Esophagus muscularis mucosa (tissue), 4 donors: Measurements from ENCODE around the gene ADAMTS10. TPM values are rescaled to one million over a fixed set of nuclear protein-coding genes. Genes with fewer than 3 reads are reported as not detected.

ENCODE experiments used
- DNase-seq: peaks from one replicate; pipeline ENCODE4 v3.0.0-alpha.2; 2017; ENCODE audit errors: extremely low spot score
- H3K27ac ChIP-seq, 4 donors: fragments of 200-600 bp; sonication (generic); replicated peaks in 1 of 4; 1 replicate in 3 of 4; 2 replicates in 1 of 4; pipeline ENCODE4 v1.5.1; 2016 to 2019; ENCODE audit warnings: mild to moderate bottlenecking in 1 of 4
- H3K27me3 ChIP-seq, 4 donors: fragments of 200-600 bp; sonication (generic); one replicate each; pipeline versions ENCODE4 v1.5.1 to v1.6.0; 2016 to 2019
- H3K36me3 ChIP-seq, 4 donors: fragments of 200-600 bp; sonication (generic); one replicate each; pipeline ENCODE4 v1.5.1; 2016 to 2019
- H3K4me1 ChIP-seq, 4 donors: fragments of 200-600 bp; sonication (generic); one replicate each; pipeline ENCODE4 v1.5.1; 2016 to 2019
- H3K4me3 ChIP-seq, 4 donors: fragments of 200-600 bp; sonication (generic); 1 replicate in 2 of 4; 2 replicates in 2 of 4; pipeline ENCODE4 v1.5.1; 2016 to 2019; ENCODE audit warnings: mild to moderate bottlenecking in 4 of 4, moderate library complexity in 1 of 4
- H3K9me3 ChIP-seq, 4 donors: fragments of 200-600 bp; sonication (generic); 1 replicate in 3 of 4; 2 replicates in 1 of 4; pipeline ENCODE4 v1.5.1; 2016 to 2019
- EP300 ChIP-seq: sonication (generic); formaldehyde crosslinking; IDR thresholded peaks from one replicate; pipeline ENCODE4 v1.6.1; 2017; ENCODE audit warnings: antibody characterized with exemption
- POLR2A ChIP-seq: fragments of 450-650 bp; IDR thresholded peaks from one replicate; pipeline ENCODE4 v1.6.1; 2017; ENCODE audit warnings: antibody characterized with exemption, moderate library complexity, mild to moderate bottlenecking, low read depth
- POLR2AphosphoS5 ChIP-seq, 2 donors: sonication (generic); formaldehyde crosslinking; IDR thresholded peaks; one replicate each; pipeline ENCODE4 v1.6.1; 2017; ENCODE audit warnings: antibody characterized with exemption in 2 of 2
- WGBS: methylation state at CpG from one replicate; pipeline ENCODE4 v1.1.5; 2018; 5-methylcytosine and 5-hydroxymethylcytosine counted together
- intact Hi-C: fragments of 100-400 bp; cut with DNase I; formaldehyde crosslinking; loops from one replicate; pipeline ENCODE4 v1.15.1; 2023
- total RNA-seq, 4 donors: library from RNA; depleted of rRNA; stranded (reverse); fragments of >200 nt; gene quantifications; one replicate each; pipeline versions ENCODE4 v1.1.0 to v1.2.1, GENCODE V29; 2016
- TF ChIP-seq, protein P1 (sequence below), 3 experiments: fragments of 200-600 bp in 2 of 3; fragments of 450-650 bp in 1 of 3; sonication (generic) in 2 of 3; IDR thresholded peaks; one replicate each; pipeline ENCODE4 v1.5.1; 2017 to 2019; ENCODE audit warnings: antibody characterized with exemption in 3 of 3, mild to moderate bottlenecking in 2 of 3, moderate library complexity in 1 of 3

Gene ADAMTS10
- total RNA-seq, 4 donors from 2014 or later: 13.1 to 25.7 (median 20.3) TPM

GRCh38 chr19:8641908-8642547, 31.5 kb upstream of the ADAMTS10 start:
- H3K36me3 ChIP-seq: no peaks in the 10 kb centered on the region
- intact Hi-C loops: loop anchor here (5.0 kb wide), 1 partner anchor 60 kb away; no protein-coding TSS in a partner anchor
- H3K27ac ChIP-seq: no peak overlapping the region
- H3K4me3 ChIP-seq: no peak overlapping the region
- no peaks in the 10 kb centered on the region for H3K9me3 ChIP-seq
- DNase-seq: no peak
- TF ChIP-seq, protein P1, sequence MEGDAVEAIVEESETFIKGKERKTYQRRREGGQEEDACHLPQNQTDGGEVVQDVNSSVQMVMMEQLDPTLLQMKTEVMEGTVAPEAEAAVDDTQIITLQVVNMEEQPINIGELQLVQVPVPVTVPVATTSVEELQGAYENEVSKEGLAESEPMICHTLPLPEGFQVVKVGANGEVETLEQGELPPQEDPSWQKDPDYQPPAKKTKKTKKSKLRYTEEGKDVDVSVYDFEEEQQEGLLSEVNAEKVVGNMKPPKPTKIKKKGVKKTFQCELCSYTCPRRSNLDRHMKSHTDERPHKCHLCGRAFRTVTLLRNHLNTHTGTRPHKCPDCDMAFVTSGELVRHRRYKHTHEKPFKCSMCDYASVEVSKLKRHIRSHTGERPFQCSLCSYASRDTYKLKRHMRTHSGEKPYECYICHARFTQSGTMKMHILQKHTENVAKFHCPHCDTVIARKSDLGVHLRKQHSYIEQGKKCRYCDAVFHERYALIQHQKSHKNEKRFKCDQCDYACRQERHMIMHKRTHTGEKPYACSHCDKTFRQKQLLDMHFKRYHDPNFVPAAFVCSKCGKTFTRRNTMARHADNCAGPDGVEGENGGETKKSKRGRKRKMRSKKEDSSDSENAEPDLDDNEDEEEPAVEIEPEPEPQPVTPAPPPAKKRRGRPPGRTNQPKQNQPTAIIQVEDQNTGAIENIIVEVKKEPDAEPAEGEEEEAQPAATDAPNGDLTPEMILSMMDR (IDR thresholded peaks at IDR 0.05): peak; percentile 35 to 54 (median 44)
- no peak for TF ChIP-seq POLR2AphosphoS5 (IDR thresholded peaks at IDR 0.05)
- peaks cover 0 to 20% (median 0%) of the 10 kb centered on the region in 4 donors for H3K27me3 ChIP-seq
- WGBS: 40% methylated on average over 4 of the region's 4 CpGs
- H3K4me1 ChIP-seq: peaks cover 0 to 19% (median 6%) of the 10 kb centered on the region in 4 donors

GRCh38 chr19:8641221-8641907, 30.8 kb upstream of the ADAMTS10 start:
- no peak for DNase-seq
- peak overlapping the region in 1 of 4 donors; percentile 19 for H3K27ac ChIP-seq
- 47% methylated on average over 2 of the region's 2 CpGs for WGBS
- peaks cover 0 to 13% (median 0%) of the 10 kb centered on the region in 4 donors for H3K27me3 ChIP-seq
- TF ChIP-seq EP300 (no peak), POLR2AphosphoS5 (IDR thresholded peaks at IDR 0.05) (no peak), POLR2A (no peak)
- TF ChIP-seq, protein P1 (IDR thresholded peaks at IDR 0.05): no peak
- H3K9me3 ChIP-seq: no peaks in the 10 kb centered on the region
- H3K4me3 ChIP-seq: no peak overlapping the region
- H3K4me1 ChIP-seq: peaks cover 0 to 19% (median 6%) of the 10 kb centered on the region in 4 donors
- H3K36me3 ChIP-seq: no peaks in the 10 kb centered on the region
- intact Hi-C loops: loop anchor here (5.0 kb wide), 1 partner anchor 59 kb away; no protein-coding TSS in a partner anchor

GRCh38 chr19:8640402-8641004, 30.0 kb upstream of the ADAMTS10 start:
- peaks cover 0 to 4% (median 0%) of the 10 kb centered on the region in 4 donors for H3K27me3 ChIP-seq
- H3K27ac ChIP-seq: peak overlapping the region in 1 of 4 donors; percentile 19
- no peaks in the 10 kb centered on the region for H3K36me3 ChIP-seq
- intact Hi-C loops: loop anchor here (5.0 kb wide), 1 partner anchor 58 kb away; no protein-coding TSS in a partner anchor
- DNase-seq: no peak
- no peaks in the 10 kb centered on the region for H3K9me3 ChIP-seq
- H3K4me3 ChIP-seq: no peak overlapping the region
- TF ChIP-seq POLR2A: no peak
- TF ChIP-seq EP300: no peak
- TF ChIP-seq, protein P1 (IDR thresholded peaks at IDR 0.05): no peak
- no peak for TF ChIP-seq POLR2AphosphoS5 (IDR thresholded peaks at IDR 0.05)
- peaks cover 0 to 19% (median 6%) of the 10 kb centered on the region in 4 donors for H3K4me1 ChIP-seq
- WGBS: 71% methylated on average over 11 of the region's 12 CpGs

DNA sequence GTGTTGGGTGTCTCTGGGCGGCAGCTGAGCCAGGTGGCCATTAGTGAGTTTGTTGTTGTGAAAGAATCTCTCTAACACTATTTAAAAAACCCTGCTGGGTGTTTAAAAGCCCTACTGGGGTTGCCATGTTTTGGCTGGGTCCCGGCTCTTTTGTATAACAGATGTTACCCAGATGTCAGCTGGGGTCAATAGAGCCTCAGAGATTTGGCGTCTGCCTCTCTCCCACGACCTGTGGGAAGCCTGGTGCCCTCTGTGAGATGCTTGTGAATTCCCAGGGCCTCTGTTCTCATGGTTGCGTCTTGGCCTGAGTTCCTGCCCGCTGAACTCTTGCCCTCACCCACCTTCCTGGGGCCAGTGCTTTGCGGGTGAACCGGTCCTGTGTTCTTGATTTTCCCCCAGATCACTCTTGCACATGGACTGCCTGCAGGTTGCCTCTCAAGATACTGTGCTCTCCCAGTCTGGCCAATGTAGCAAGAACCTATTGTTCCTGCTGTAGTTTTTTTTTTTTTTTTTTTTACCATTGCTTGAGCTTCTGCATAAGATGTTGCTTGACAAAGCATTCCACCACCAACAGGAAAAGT, 29.4 kb upstream of the ADAMTS10 start:
- intact Hi-C loops: loop anchor here (5.0 kb wide), 1 partner anchor 58 kb away; no protein-coding TSS in a partner anchor
- no peak for DNase-seq
- peaks cover 0 to 19% (median 6%) of the 10 kb centered on the region in 4 donors for H3K4me1 ChIP-seq
- H3K9me3 ChIP-seq: no peaks in the 10 kb centered on the region
- WGBS: 42% methylated on average over 8 of the region's 8 CpGs
- H3K4me3 ChIP-seq: no peak overlapping the region
- no peak overlapping the region for H3K27ac ChIP-seq
- TF ChIP-seq POLR2AphosphoS5 (IDR thresholded peaks at IDR 0.05) (no peak), EP300 (no peak), POLR2A (no peak)
- TF ChIP-seq, protein P1 (IDR thresholded peaks at IDR 0.05): no peak
- no peaks in the 10 kb centered on the region for H3K36me3 ChIP-seq
- H3K27me3 ChIP-seq: peaks cover 0 to 4% (median 0%) of the 10 kb centered on the region in 4 donors
